Measurements from ENCODE around the gene DLG2. TPM values are rescaled to one million over a fixed set of nuclear protein-coding genes. Genes with fewer than 3 reads are reported as not detected.

Gene DLG2
- total and polyA plus RNA-seq, 2 of the 8 experiments (the other 6 are each of a cell fraction or from before 2014, with no cell fraction given) = 1.7 to 14.3 TPM

- no peak for TF ChIP-seq SUZ12 (IDR thresholded peaks at IDR 0.05; ENCODE audit: low read length)
- TF ChIP-seq EGR1 (IDR thresholded peaks at IDR 0.05; ENCODE audit: borderline replicate concordance, low read depth, low read length) = no peak
- TF ChIP-seq HDAC2 (IDR thresholded peaks at IDR 0.05; ENCODE audit: borderline replicate concordance in 1 of 2, low read depth in 2 of 2, low read length in 2 of 2) = no peak
- TF ChIP-seq ZNF274 (IDR thresholded peaks at IDR 0.05; ENCODE audit: borderline replicate concordance, extremely low read depth, low read length) = no peak
- TF ChIP-seq RBBP5 (IDR thresholded peaks at IDR 0.05; ENCODE audit: borderline replicate concordance, low read depth, low read length) = no peak
- no peak for TF ChIP-seq SRF (IDR thresholded peaks at IDR 0.05; ENCODE audit: low read depth, low read length)
- no peak for TF ChIP-seq SP4 (IDR thresholded peaks at IDR 0.05; ENCODE audit: low read length)
- no peak for TF ChIP-seq GABPA (IDR thresholded peaks at IDR 0.05; ENCODE audit: borderline replicate concordance, insufficient read depth, low read length)
- TF ChIP-seq EP300 (IDR thresholded peaks at IDR 0.05; ENCODE audit: borderline replicate concordance in 1 of 2, low read depth in 2 of 2, low read length in 2 of 2) = no peak
- TF ChIP-seq SIX5 (IDR thresholded peaks at IDR 0.05; ENCODE audit: low read depth, low read length) = no peak
Observed at GRCh38 chr11:83656796-83657330, 1970.3 kb downstream of the DLG2 start (continued).
